ENCODE measurements around the gene KAZALD1. TPM values are rescaled to one million over a fixed set of nuclear protein-coding genes. Genes with fewer than 3 reads are reported as not detected.

Gene KAZALD1
- polyA plus RNA-seq, 6 donors from 2014 or later: not detected

GRCh38 chr10:101021239-101021638, 40.5 kb upstream of the KAZALD1 start:
- no peaks in the 10 kb centered on the region for H3K9me3 Mint-ChIP-seq
- peaks cover 17 to 39% (median 37%) of the 10 kb centered on the region in 3 donors for H3K27me3 Mint-ChIP-seq
- H3K4me1 Mint-ChIP-seq: peaks cover 16 to 19% (median 18%) of the 10 kb centered on the region in 3 donors
- no peaks in the 10 kb centered on the region for H3K36me3 Mint-ChIP-seq
- H3K4me3 Mint-ChIP-seq: no peak overlapping the region
- H3K27ac Mint-ChIP-seq: no peak overlapping the region
- DNase-seq: no peak
- ATAC-seq (ENCODE audit: low read depth in 2 of 2): no peak

GRCh38 chr10:101021692-101022251, 40.0 kb upstream of the KAZALD1 start:
- Mint-ChIP-seq H3K27ac (peak overlapping the region in 1 of 6 donors; percentile 73), H3K4me3 (no peak overlapping the region), H3K36me3 (no peaks in the 10 kb centered on the region), H3K4me1 (peaks cover 15 to 18% (median 16%) of the 10 kb centered on the region in 3 donors), H3K9me3 (no peaks in the 10 kb centered on the region), H3K27me3 (peaks cover 12 to 36% (median 31%) of the 10 kb centered on the region in 3 donors)
- ATAC-seq (ENCODE audit: low read depth in 2 of 2) (no peak), DNase-seq (no peak)

GRCh38 chr10:101022967-101023705, 38.7 kb upstream of the KAZALD1 start:
- Mint-ChIP-seq H3K4me3 (no peak overlapping the region), H3K36me3 (no peaks in the 10 kb centered on the region), H3K27ac (no peak overlapping the region), H3K27me3 (peaks cover 17 to 35% (median 34%) of the 10 kb centered on the region in 3 donors), H3K9me3 (peaks cover 0 to 2% (median 0%) of the 10 kb centered on the region in 7 donors), H3K4me1 (peaks cover 9 to 12% (median 10%) of the 10 kb centered on the region in 3 donors)
- DNase-seq (no peak), ATAC-seq (ENCODE audit: low read depth in 2 of 2) (no peak)

- peaks cover 10 to 17% (median 13%) of the 10 kb centered on the region in 3 donors for H3K4me1 Mint-ChIP-seq
- no peak for ATAC-seq (ENCODE audit: low read depth in 2 of 2)
Observed at GRCh38 chr10:101027106-101027720, 34.6 kb upstream of the KAZALD1 start.

GRCh38 chr10:101028446-101029337, 33.1 kb upstream of the KAZALD1 start:
- ATAC-seq (ENCODE audit: low read depth in 2 of 2) (no peak), DNase-seq (no peak)
- peaks cover 0 to 2% (median 0%) of the 10 kb centered on the region in 7 donors for H3K9me3 Mint-ChIP-seq
- no peaks in the 10 kb centered on the region for H3K36me3 Mint-ChIP-seq
- no peak overlapping the region for H3K27ac Mint-ChIP-seq
- peaks cover 17 to 22% (median 19%) of the 10 kb centered on the region in 3 donors for H3K4me1 Mint-ChIP-seq
- H3K4me3 Mint-ChIP-seq: peak overlapping the region in 2 of 8 donors; percentile 10 to 59
- peaks cover 12 to 30% (median 29%) of the 10 kb centered on the region in 3 donors for H3K27me3 Mint-ChIP-seq

More at GRCh38 chr10:101027106-101027720, 34.6 kb upstream of the KAZALD1 start:
- DNase-seq: no peak
- Mint-ChIP-seq H3K9me3 (peaks cover 0 to 2% (median 0%) of the 10 kb centered on the region in 7 donors), H3K36me3 (no peaks in the 10 kb centered on the region), H3K27ac (no peak overlapping the region), H3K4me3 (no peak overlapping the region), H3K27me3 (peaks cover 12 to 30% (median 29%) of the 10 kb centered on the region in 3 donors)

GRCh38 chr10:101029520-101030295, 32.1 kb upstream of the KAZALD1 start:
- peaks cover 12 to 30% (median 29%) of the 10 kb centered on the region in 3 donors for H3K27me3 Mint-ChIP-seq
- no peaks in the 10 kb centered on the region for H3K36me3 Mint-ChIP-seq
- peaks cover 0 to 2% (median 0%) of the 10 kb centered on the region in 7 donors for H3K9me3 Mint-ChIP-seq
- peak overlapping the region in 1 of 8 donors; percentile 66 for H3K4me3 Mint-ChIP-seq
- H3K4me1 Mint-ChIP-seq: peaks cover 17 to 22% (median 19%) of the 10 kb centered on the region in 3 donors
- no peak overlapping the region for H3K27ac Mint-ChIP-seq
- ATAC-seq (ENCODE audit: low read depth in 2 of 2): no peak
- no peak for DNase-seq

- H3K27me3 Mint-ChIP-seq: peaks cover 12 to 30% (median 29%) of the 10 kb centered on the region in 3 donors
- H3K27ac Mint-ChIP-seq: peak overlapping the region in 5 of 6 donors; percentile 76 to 98 (median 91)
- DNase-seq (no peak), ATAC-seq (ENCODE audit: low read depth in 2 of 2) (no peak)
- peak overlapping the region; percentile 84 to 97 (median 96) for H3K4me3 Mint-ChIP-seq
- peaks cover 0 to 2% (median 0%) of the 10 kb centered on the region in 7 donors for H3K9me3 Mint-ChIP-seq
- peaks cover 0 to under 1% of the 10 kb centered on the region in 2 donors for H3K36me3 Mint-ChIP-seq
- H3K4me1 Mint-ChIP-seq: peaks cover 17 to 22% (median 19%) of the 10 kb centered on the region in 3 donors
Observed at GRCh38 chr10:101030496-101031127, 31.2 kb upstream of the KAZALD1 start.

- peaks cover 0 to 7% of the 10 kb centered on the region in 2 donors for H3K36me3 Mint-ChIP-seq
Observed at GRCh38 chr10:101031128-101031795, 30.5 kb upstream of the KAZALD1 start, which contains the start of the genes PDZD7 and SFXN3. Gene PDZD7 (minus strand): TSS chr10:101031129. CDS start chr10:101030219, 910 bp downstream. Gene SFXN3 (plus strand): TSS chr10:101031234. CDS start chr10:101034695, 3,461 bp downstream.

GRCh38 chr10:101031796-101032636, 29.8 kb upstream of the KAZALD1 start:
- Mint-ChIP-seq H3K36me3 (peaks cover 0 to 13% of the 10 kb centered on the region in 2 donors), H3K4me3 (peak overlapping the region; percentile 84 to 97 (median 96)), H3K27ac (peak overlapping the region; percentile 33 to 98 (median 93)), H3K4me1 (peaks cover 17 to 22% (median 19%) of the 10 kb centered on the region in 3 donors), H3K9me3 (peaks cover 0 to 2% (median 0%) of the 10 kb centered on the region in 7 donors), H3K27me3 (peaks cover 9 to 27% (median 25%) of the 10 kb centered on the region in 3 donors)
- ATAC-seq (ENCODE audit: low read depth in 2 of 2): peak; percentile 45 to 50
- DNase-seq: peak; percentile 55

More at GRCh38 chr10:101031128-101031795, 30.5 kb upstream of the KAZALD1 start, which contains the start of the genes PDZD7 and SFXN3:
- peaks cover 0 to 2% (median 0%) of the 10 kb centered on the region in 7 donors for H3K9me3 Mint-ChIP-seq
- DNase-seq (peak; percentile 95), ATAC-seq (ENCODE audit: low read depth in 2 of 2) (peak; percentile 87 to 89)
- peak within 1 kb of the TSS; percentile 84 to 97 (median 96) for H3K4me3 Mint-ChIP-seq
- peak within 1 kb of the TSS; percentile 82 to 98 (median 92) for H3K27ac Mint-ChIP-seq
- H3K27me3 Mint-ChIP-seq: peaks cover 12 to 30% (median 29%) of the 10 kb centered on the region in 3 donors
- peaks cover 17 to 22% (median 19%) of the 10 kb centered on the region in 3 donors for H3K4me1 Mint-ChIP-seq

- Mint-ChIP-seq H3K27me3 (peaks cover 2 to 20% (median 18%) of the 10 kb centered on the region in 3 donors), H3K27ac (peak overlapping the region in 4 of 6 donors; percentile 70 to 95 (median 84)), H3K4me3 (peak overlapping the region; percentile 84 to 97 (median 96)), H3K4me1 (peaks cover 17 to 22% (median 19%) of the 10 kb centered on the region in 3 donors), H3K36me3 (peaks cover 0 to 16% of the 10 kb centered on the region in 2 donors), H3K9me3 (peaks cover 0 to 1% (median 0%) of the 10 kb centered on the region in 7 donors)
- no peak for DNase-seq
- no peak for ATAC-seq (ENCODE audit: low read depth in 2 of 2)
Observed at GRCh38 chr10:101032637-101033224, 29.1 kb upstream of the KAZALD1 start.

Measured in naive B cell (primary cell).